NOMO-1 treated with DMSO at 0.1 percent for 48 hours (cell line): ENCODE results near the gene ARHGAP20.

Source experiments
- DNase-seq: peaks from one replicate; lab custom pipeline; 2025; ENCODE audit not compliant: unreplicated experiment; lab: John Stamatoyannopoulos, UW

Gene ARHGAP20

GRCh38 chr11:110530900-110531741, 181.1 kb downstream of the ARHGAP20 start:
- no peak for DNase-seq

GRCh38 chr11:110529043-110529442, 183.2 kb downstream of the ARHGAP20 start:
- DNase-seq: no peak

GRCh38 chr11:110527146-110527545, 185.1 kb downstream of the ARHGAP20 start:
- DNase-seq: no peak
